Esophagus muscularis mucosa (tissue), 4 donors: ENCODE results near the gene GBGT1. TPM values are rescaled to one million over a fixed set of nuclear protein-coding genes. Genes with fewer than 3 reads are reported as not detected.

ENCODE experiments used
- DNase-seq: peaks from one replicate; pipeline ENCODE4 v3.0.0-alpha.2; 2017; ENCODE audit errors: extremely low spot score
- H3K27ac ChIP-seq, 4 donors: fragments of 200-600 bp; sonication (generic); replicated peaks in 1 of 4; 1 replicate in 3 of 4; 2 replicates in 1 of 4; pipeline ENCODE4 v1.5.1; 2016 to 2019; ENCODE audit warnings: mild to moderate bottlenecking in 1 of 4
- H3K27me3 ChIP-seq, 4 donors: fragments of 200-600 bp; sonication (generic); one replicate each; pipeline versions ENCODE4 v1.5.1 to v1.6.0; 2016 to 2019
- H3K36me3 ChIP-seq, 4 donors: fragments of 200-600 bp; sonication (generic); one replicate each; pipeline ENCODE4 v1.5.1; 2016 to 2019
- H3K4me1 ChIP-seq, 4 donors: fragments of 200-600 bp; sonication (generic); one replicate each; pipeline ENCODE4 v1.5.1; 2016 to 2019
- H3K4me3 ChIP-seq, 4 donors: fragments of 200-600 bp; sonication (generic); 1 replicate in 2 of 4; 2 replicates in 2 of 4; pipeline ENCODE4 v1.5.1; 2016 to 2019; ENCODE audit warnings: mild to moderate bottlenecking in 4 of 4, moderate library complexity in 1 of 4
- H3K9me3 ChIP-seq, 4 donors: fragments of 200-600 bp; sonication (generic); 1 replicate in 3 of 4; 2 replicates in 1 of 4; pipeline ENCODE4 v1.5.1; 2016 to 2019
- CTCF ChIP-seq, 3 experiments: fragments of 200-600 bp in 2 of 3; fragments of 450-650 bp in 1 of 3; sonication (generic) in 2 of 3; IDR thresholded peaks; one replicate each; pipeline ENCODE4 v1.5.1; 2017 to 2019; ENCODE audit warnings: antibody characterized with exemption in 3 of 3, mild to moderate bottlenecking in 2 of 3, moderate library complexity in 1 of 3
- EP300 ChIP-seq: sonication (generic); formaldehyde crosslinking; IDR thresholded peaks from one replicate; pipeline ENCODE4 v1.6.1; 2017; ENCODE audit warnings: antibody characterized with exemption
- POLR2A ChIP-seq: fragments of 450-650 bp; IDR thresholded peaks from one replicate; pipeline ENCODE4 v1.6.1; 2017; ENCODE audit warnings: antibody characterized with exemption, moderate library complexity, mild to moderate bottlenecking, low read depth
- POLR2AphosphoS5 ChIP-seq, 2 donors: sonication (generic); formaldehyde crosslinking; IDR thresholded peaks; one replicate each; pipeline ENCODE4 v1.6.1; 2017; ENCODE audit warnings: antibody characterized with exemption in 2 of 2
- WGBS: methylation state at CpG from one replicate; pipeline ENCODE4 v1.1.5; 2018; 5-methylcytosine and 5-hydroxymethylcytosine counted together
- intact Hi-C: fragments of 100-400 bp; cut with DNase I; formaldehyde crosslinking; loops from one replicate; pipeline ENCODE4 v1.15.1; 2023
- total RNA-seq, 4 donors: library from RNA; depleted of rRNA; stranded (reverse); fragments of >200 nt; gene quantifications; one replicate each; pipeline versions ENCODE4 v1.1.0 to v1.2.1, GENCODE V29; 2016

The GBGT1 gene
- total RNA-seq, 4 donors from 2014 or later, result 15.9 to 19.1 (median 17.5) TPM

GRCh38 chr9:133134388-133135145, 29.1 kb downstream of the GBGT1 start:
- H3K36me3 ChIP-seq, result no peaks in the 10 kb centered on the region
- H3K27me3 ChIP-seq, result no peaks in the 10 kb centered on the region
- peaks cover 73 to 88% (median 83%) of the 10 kb centered on the region in 4 donors for H3K4me1 ChIP-seq
- peak overlapping the region; percentile 84 to 93 (median 88) for H3K27ac ChIP-seq
- no peak overlapping the region for H3K4me3 ChIP-seq
- TF ChIP-seq POLR2AphosphoS5 (IDR thresholded peaks at IDR 0.05) (no peak), CTCF (IDR thresholded peaks at IDR 0.05) (no peak), EP300 (no peak), POLR2A (no peak)
- H3K9me3 ChIP-seq, result no peaks in the 10 kb centered on the region
- intact Hi-C loops, result no loop called here
- no peak for DNase-seq
- 83% methylated on average over 8 of the region's 11 CpGs for WGBS

GRCh38 chr9:133133681-133134387, 29.9 kb downstream of the GBGT1 start:
- Histone ChIP-seq H3K27me3 (no peaks in the 10 kb centered on the region), H3K9me3 (no peaks in the 10 kb centered on the region), H3K4me1 (peaks cover 71 to 84% (median 77%) of the 10 kb centered on the region in 4 donors), H3K36me3 (no peaks in the 10 kb centered on the region), H3K27ac (peak overlapping the region; percentile 84 to 93 (median 88)), H3K4me3 (peak overlapping the region in 2 of 4 donors; percentile 4 to 17)
- intact Hi-C loops, result no loop called here
- WGBS, result 43% methylated on average over 8 of the region's 21 CpGs
- TF ChIP-seq CTCF (IDR thresholded peaks at IDR 0.05) (no peak), POLR2AphosphoS5 (IDR thresholded peaks at IDR 0.05) (peak; percentile 89 to 90), POLR2A (peak; percentile 39), EP300 (no peak)
- peak; percentile 97 for DNase-seq

- Histone ChIP-seq H3K27me3 (no peaks in the 10 kb centered on the region), H3K9me3 (no peaks in the 10 kb centered on the region), H3K27ac (peak overlapping the region; percentile 84 to 93 (median 88)), H3K4me1 (peaks cover 67 to 84% (median 78%) of the 10 kb centered on the region in 4 donors), H3K36me3 (no peaks in the 10 kb centered on the region), H3K4me3 (no peak overlapping the region)
- no peak for DNase-seq
- TF ChIP-seq EP300 (no peak), CTCF (IDR thresholded peaks at IDR 0.05) (no peak), POLR2AphosphoS5 (IDR thresholded peaks at IDR 0.05) (no peak), POLR2A (no peak)
- 90% methylated on average over 10 of the region's 16 CpGs for WGBS
- intact Hi-C loops, result no loop called here
Measured at GRCh38 chr9:133132174-133132573, 31.5 kb downstream of the GBGT1 start.

- TF ChIP-seq CTCF (IDR thresholded peaks at IDR 0.05) (no peak), EP300 (no peak), POLR2AphosphoS5 (IDR thresholded peaks at IDR 0.05) (no peak), POLR2A (no peak)
- intact Hi-C loops, result no loop called here
- Histone ChIP-seq H3K9me3 (no peaks in the 10 kb centered on the region), H3K27me3 (no peaks in the 10 kb centered on the region), H3K4me1 (peaks cover 67 to 84% (median 82%) of the 10 kb centered on the region in 4 donors), H3K36me3 (no peaks in the 10 kb centered on the region), H3K27ac (peak overlapping the region in 1 of 4 donors; percentile 93), H3K4me3 (no peak overlapping the region)
- 92% methylated on average over 3 of the region's 5 CpGs for WGBS
- DNase-seq, result no peak
Measured at GRCh38 chr9:133131506-133131905, 32.2 kb downstream of the GBGT1 start.
